SK-N-SH treated with all-trans-retinoic acid at 6 μM for 48 hours (cell line): Measurements from ENCODE around the gene HIVEP2.

ENCODE experiments used
- ATAC-seq: fragments of 200-7000 bp; cut with Tn5 transposase; 3 replicates; pipeline ENCODE4 v1.9.1; 2020; ENCODE audit warnings: mild to moderate bottlenecking, moderate library complexity
- ARNTL ChIP-seq: fragments of 450-650 bp; formaldehyde crosslinking; IDR thresholded peaks from 2 replicates; pipeline ENCODE4 v1.5.0; 2020; ENCODE audit warnings: low read depth, mild to moderate bottlenecking, moderate library complexity, borderline replicate concordance
- BACH2 ChIP-seq: fragments of 250-450 bp; sonication (Bioruptor Pico); IDR thresholded peaks from 2 replicates; pipeline ENCODE4 v1.9.0; 2021; ENCODE audit warnings: mild to moderate bottlenecking, borderline replicate concordance
- CSDC2 ChIP-seq: fragments of 250-450 bp; sonication (Bioruptor Pico); IDR thresholded peaks from 2 replicates; pipeline ENCODE4 v1.5.0; 2020; ENCODE audit warnings: mild to moderate bottlenecking, moderate library complexity
- CSRNP3 ChIP-seq: fragments of 250-450 bp; sonication (Bioruptor Pico); IDR thresholded peaks from 2 replicates; pipeline ENCODE4 v1.5.1; 2021; ENCODE audit warnings: mild to moderate bottlenecking, moderate library complexity
- ESRRG ChIP-seq: fragments of 250-450 bp; sonication (Bioruptor Pico); IDR thresholded peaks from 2 replicates; pipeline ENCODE4 v1.6.1; 2021; ENCODE audit warnings: mild to moderate bottlenecking
- GLIS3 ChIP-seq: fragments of 250-450 bp; sonication (Bioruptor Pico); IDR thresholded peaks from 2 replicates; pipeline ENCODE4 v1.5.0; 2020; ENCODE audit warnings: mild to moderate bottlenecking, moderate library complexity
- ISL1 ChIP-seq: fragments of 250-450 bp; sonication (Bioruptor Pico); IDR thresholded peaks from 2 replicates; pipeline ENCODE4 v2.1.2; 2022; ENCODE audit warnings: mild to moderate bottlenecking, moderate library complexity
- OSR1 ChIP-seq: fragments of 250-450 bp; sonication (Bioruptor Pico); IDR thresholded peaks from 2 replicates; pipeline ENCODE4 v1.8.0; 2022; ENCODE audit warnings: moderate library complexity, mild to moderate bottlenecking, inconsistent platforms
- PATZ1 ChIP-seq: fragments of 250-450 bp; sonication (Bioruptor Pico); IDR thresholded peaks from 2 replicates; pipeline ENCODE4 v1.8.0; 2020; ENCODE audit warnings: mild to moderate bottlenecking, moderate library complexity, borderline replicate concordance
- PPARA ChIP-seq: fragments of 250-450 bp; sonication (Bioruptor Pico); IDR thresholded peaks from 2 replicates; pipeline ENCODE4 v1.5.0; 2020; ENCODE audit warnings: mild to moderate bottlenecking, borderline replicate concordance
- SNAI2 ChIP-seq: fragments of 250-450 bp; sonication (Bioruptor Pico); IDR thresholded peaks from 2 replicates; pipeline ENCODE4 v1.5.0; 2020; ENCODE audit warnings: mild to moderate bottlenecking, moderate library complexity
- TOX ChIP-seq: fragments of 250-450 bp; sonication (Bioruptor Pico); IDR thresholded peaks from 2 replicates; pipeline ENCODE4 v1.8.0; 2021; ENCODE audit warnings: mild to moderate bottlenecking, moderate library complexity, borderline replicate concordance
- ZNF565 ChIP-seq: fragments of 450-650 bp; formaldehyde crosslinking; conservative IDR thresholded peaks from 2 replicates; pipeline ENCODE4 v1.5.0; 2020; ENCODE audit warnings: low read depth, mild to moderate bottlenecking, moderate library complexity
- ZNF70 ChIP-seq: fragments of 450-650 bp; formaldehyde crosslinking; IDR thresholded peaks from 2 replicates; pipeline ENCODE4 v1.5.0; 2020; ENCODE audit warnings: mild to moderate bottlenecking, moderate library complexity
- TF ChIP-seq, protein P1 (sequence below): fragments of 250-450 bp; sonication (Bioruptor Pico); IDR thresholded peaks from 2 replicates; pipeline ENCODE4 v1.5.0; 2020; ENCODE audit warnings: mild to moderate bottlenecking, moderate library complexity
- TF ChIP-seq, protein P2 (sequence below): fragments of 250-450 bp; sonication (Bioruptor Pico); IDR thresholded peaks from 2 replicates; pipeline ENCODE4 v1.5.1; 2020; ENCODE audit warnings: low read depth, mild to moderate bottlenecking, moderate library complexity
- TF ChIP-seq, protein P3 (sequence below): fragments of 250-450 bp; sonication (Bioruptor Pico); IDR thresholded peaks from 2 replicates; pipeline ENCODE4 v1.8.0; 2021; ENCODE audit warnings: low read depth, mild to moderate bottlenecking, moderate library complexity, borderline replicate concordance

HIVEP2 gene

GRCh38 chr6:142946924-142947713 lies 2.1 kb upstream of the HIVEP2 start:
- ATAC-seq = peak; percentile 41
- no peak for TF ChIP-seq CSRNP3 (CRISPR knock-in tag)
- no peak for TF ChIP-seq ZNF565 (CRISPR knock-in tag)
- TF ChIP-seq, protein P1, sequence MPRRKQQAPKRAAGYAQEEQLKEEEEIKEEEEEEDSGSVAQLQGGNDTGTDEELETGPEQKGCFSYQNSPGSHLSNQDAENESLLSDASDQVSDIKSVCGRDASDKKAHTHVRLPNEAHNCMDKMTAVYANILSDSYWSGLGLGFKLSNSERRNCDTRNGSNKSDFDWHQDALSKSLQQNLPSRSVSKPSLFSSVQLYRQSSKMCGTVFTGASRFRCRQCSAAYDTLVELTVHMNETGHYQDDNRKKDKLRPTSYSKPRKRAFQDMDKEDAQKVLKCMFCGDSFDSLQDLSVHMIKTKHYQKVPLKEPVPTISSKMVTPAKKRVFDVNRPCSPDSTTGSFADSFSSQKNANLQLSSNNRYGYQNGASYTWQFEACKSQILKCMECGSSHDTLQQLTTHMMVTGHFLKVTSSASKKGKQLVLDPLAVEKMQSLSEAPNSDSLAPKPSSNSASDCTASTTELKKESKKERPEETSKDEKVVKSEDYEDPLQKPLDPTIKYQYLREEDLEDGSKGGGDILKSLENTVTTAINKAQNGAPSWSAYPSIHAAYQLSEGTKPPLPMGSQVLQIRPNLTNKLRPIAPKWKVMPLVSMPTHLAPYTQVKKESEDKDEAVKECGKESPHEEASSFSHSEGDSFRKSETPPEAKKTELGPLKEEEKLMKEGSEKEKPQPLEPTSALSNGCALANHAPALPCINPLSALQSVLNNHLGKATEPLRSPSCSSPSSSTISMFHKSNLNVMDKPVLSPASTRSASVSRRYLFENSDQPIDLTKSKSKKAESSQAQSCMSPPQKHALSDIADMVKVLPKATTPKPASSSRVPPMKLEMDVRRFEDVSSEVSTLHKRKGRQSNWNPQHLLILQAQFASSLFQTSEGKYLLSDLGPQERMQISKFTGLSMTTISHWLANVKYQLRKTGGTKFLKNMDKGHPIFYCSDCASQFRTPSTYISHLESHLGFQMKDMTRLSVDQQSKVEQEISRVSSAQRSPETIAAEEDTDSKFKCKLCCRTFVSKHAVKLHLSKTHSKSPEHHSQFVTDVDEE (CRISPR knock-in tag) = no peak
- TF ChIP-seq, protein P2, sequence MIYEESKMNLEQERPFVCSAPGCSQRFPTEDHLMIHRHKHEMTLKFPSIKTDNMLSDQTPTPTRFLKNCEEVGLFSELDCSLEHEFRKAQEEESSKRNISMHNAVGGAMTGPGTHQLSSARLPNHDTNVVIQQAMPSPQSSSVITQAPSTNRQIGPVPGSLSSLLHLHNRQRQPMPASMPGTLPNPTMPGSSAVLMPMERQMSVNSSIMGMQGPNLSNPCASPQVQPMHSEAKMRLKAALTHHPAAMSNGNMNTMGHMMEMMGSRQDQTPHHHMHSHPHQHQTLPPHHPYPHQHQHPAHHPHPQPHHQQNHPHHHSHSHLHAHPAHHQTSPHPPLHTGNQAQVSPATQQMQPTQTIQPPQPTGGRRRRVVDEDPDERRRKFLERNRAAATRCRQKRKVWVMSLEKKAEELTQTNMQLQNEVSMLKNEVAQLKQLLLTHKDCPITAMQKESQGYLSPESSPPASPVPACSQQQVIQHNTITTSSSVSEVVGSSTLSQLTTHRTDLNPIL (CRISPR knock-in tag) = peak; percentile 34; the same call in 1 of the 2 replicates
- TF ChIP-seq CSDC2 (CRISPR knock-in tag) = 0 out of 2 replicates have a peak, but pooled peaks have one; percentile 52
- no peak for TF ChIP-seq ZNF70 (CRISPR knock-in tag)
- no peak for TF ChIP-seq PATZ1
- TF ChIP-seq ISL1 = no peak

DNA sequence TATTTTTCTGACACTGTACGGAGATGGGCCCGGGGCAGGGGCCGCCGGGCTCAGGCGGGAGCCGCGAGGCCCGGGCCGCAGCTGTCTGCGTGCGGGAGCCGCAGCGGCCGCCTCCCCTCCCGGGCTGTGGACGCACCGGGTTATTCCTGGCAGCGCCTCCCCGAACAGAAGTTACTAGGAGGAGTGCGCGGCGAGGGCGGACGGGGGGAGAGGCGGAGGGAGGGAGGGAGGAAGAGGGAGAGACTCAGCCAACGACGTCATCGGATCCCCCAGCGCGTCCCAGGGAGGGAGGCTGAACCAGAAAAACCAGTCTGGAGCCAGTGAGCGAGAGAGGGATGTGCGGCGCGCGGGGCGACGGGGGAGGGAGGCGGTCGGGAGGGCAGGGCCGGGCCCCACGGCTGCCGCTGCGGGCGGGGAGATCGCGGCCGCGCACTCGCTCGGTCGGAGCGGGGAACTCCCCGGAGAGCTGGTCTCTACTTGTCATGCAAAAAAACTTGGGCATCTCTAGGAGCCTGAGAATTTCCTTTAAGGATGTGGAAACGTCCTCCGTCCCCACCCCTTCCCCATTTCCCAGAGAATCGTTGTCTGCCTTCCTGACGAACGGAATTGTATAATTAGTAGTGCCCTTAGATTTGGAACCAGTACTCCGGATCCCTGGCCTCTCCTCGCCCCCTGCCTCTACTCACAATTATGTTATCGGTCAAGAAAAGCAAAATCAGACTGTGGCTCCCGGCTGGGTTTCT lies 1.4 kb upstream of the HIVEP2 start:
- ATAC-seq = peak; percentile 80
- no peak for TF ChIP-seq ZNF70 (CRISPR knock-in tag)
- TF ChIP-seq BACH2 = no peak
- TF ChIP-seq GLIS3 (CRISPR knock-in tag) = no peak
- TF ChIP-seq ESRRG (CRISPR knock-in tag) = no peak
- no peak for TF ChIP-seq ISL1
- TF ChIP-seq OSR1 = no peak
- TF ChIP-seq PPARA = no peak
- no peak for TF ChIP-seq CSRNP3 (CRISPR knock-in tag)
- TF ChIP-seq SNAI2 (CRISPR knock-in tag) = no peak
- TF ChIP-seq, protein P3, sequence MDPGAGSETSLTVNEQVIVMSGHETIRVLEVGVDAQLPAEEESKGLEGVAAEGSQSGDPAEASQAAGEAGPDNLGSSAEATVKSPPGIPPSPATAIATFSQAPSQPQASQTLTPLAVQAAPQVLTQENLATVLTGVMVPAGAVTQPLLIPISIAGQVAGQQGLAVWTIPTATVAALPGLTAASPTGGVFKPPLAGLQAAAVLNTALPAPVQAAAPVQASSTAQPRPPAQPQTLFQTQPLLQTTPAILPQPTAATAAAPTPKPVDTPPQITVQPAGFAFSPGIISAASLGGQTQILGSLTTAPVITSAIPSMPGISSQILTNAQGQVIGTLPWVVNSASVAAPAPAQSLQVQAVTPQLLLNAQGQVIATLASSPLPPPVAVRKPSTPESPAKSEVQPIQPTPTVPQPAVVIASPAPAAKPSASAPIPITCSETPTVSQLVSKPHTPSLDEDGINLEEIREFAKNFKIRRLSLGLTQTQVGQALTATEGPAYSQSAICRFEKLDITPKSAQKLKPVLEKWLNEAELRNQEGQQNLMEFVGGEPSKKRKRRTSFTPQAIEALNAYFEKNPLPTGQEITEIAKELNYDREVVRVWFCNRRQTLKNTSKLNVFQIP (CRISPR knock-in tag) = no peak

DNA sequence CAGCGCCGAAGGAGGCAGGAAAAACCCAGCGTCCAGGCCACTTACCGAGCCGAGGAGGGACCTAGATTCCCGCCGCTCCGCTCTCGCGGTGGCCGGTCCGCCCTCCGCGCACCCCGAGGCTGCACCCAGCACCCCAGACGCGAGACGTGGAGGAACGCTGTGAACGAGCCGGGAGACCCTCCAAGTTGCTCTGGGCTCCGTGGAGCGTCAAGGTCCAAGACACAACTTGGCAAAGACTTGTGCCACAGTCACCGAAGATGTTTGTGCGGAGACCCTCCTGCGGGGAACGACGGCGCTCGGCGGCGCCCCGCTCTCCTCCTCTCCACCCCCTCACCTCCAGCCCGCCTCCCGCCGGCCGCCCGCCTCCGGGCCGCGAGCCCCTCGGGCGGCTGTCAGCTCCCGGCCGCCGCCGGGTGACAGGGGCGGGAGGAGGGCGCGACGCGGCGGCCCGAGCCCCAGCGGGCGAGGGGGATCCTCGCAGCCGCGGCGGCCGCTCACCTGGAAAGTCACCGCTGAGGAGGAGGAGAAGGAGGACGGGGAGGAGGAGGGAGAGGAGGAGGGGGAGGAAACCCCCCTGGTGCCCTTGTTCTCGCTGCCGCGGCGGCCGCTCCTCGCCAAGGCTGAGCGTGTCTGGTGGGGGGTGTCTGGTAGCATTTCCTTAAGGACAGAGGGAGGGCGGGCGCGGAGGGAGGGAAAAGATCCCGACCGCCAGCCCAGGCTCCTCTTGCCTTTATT lies 637 bp upstream of the HIVEP2 start:
- ATAC-seq = peak; percentile 16
- TF ChIP-seq BACH2 (no peak), TOX (no peak), CSDC2 (CRISPR knock-in tag) (no peak), ARNTL (CRISPR knock-in tag) (no peak), ZNF565 (CRISPR knock-in tag) (no peak), ESRRG (CRISPR knock-in tag) (no peak)
- TF ChIP-seq, protein P3 (CRISPR knock-in tag) = no peak
- TF ChIP-seq, protein P1 (CRISPR knock-in tag) = no peak
